ENCODE data around the gene KSR1. TPM values are rescaled to one million over a fixed set of nuclear protein-coding genes. Genes with fewer than 3 reads are reported as not detected.

KSR1 gene
- total RNA-seq, 2 experiments from 2014 or later, result 57.0 to 60.2 TPM

DNA sequence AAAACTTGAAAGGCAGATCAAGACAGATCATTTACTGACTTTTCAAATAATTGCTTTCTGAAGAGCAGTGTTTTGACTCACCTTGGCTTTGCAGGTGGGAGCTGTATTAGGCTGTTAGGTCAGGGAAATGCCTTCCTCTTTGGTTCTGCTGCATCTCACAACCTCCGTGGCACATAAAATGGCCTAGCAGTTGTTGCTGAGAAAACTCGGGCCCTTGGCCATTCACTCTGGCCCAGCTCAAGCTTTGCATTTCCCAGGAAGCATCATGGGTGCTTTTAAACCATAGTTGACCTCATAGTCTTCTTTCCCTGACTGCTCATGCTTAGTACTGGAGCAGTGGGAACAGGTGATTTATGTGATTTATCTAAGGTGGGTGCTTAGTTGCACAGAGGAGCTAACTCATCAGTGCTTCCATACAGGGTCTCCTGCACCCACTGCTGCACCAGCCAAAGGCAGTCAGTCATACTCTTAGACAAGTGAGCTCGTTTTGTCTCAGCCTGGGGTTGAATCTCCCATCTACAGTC, 83.6 kb downstream of the KSR1 start:
- peaks cover 2% of the 10 kb centered on the region for H3K36me3 Mint-ChIP-seq
- no peak overlapping the region for H3K4me3 Mint-ChIP-seq
- H3K27me3 Mint-ChIP-seq, result no peaks in the 10 kb centered on the region
- no peak overlapping the region for H3K27ac Mint-ChIP-seq
- no peak for DNase-seq
- POLR2A ChIA-PET, result no interaction called here
- H3K4me1 Mint-ChIP-seq, result peaks cover 68% of the 10 kb centered on the region
- ATAC-seq (ENCODE audit: low read depth), result no peak
- H3K9me3 Mint-ChIP-seq, result no peaks in the 10 kb centered on the region

DNA sequence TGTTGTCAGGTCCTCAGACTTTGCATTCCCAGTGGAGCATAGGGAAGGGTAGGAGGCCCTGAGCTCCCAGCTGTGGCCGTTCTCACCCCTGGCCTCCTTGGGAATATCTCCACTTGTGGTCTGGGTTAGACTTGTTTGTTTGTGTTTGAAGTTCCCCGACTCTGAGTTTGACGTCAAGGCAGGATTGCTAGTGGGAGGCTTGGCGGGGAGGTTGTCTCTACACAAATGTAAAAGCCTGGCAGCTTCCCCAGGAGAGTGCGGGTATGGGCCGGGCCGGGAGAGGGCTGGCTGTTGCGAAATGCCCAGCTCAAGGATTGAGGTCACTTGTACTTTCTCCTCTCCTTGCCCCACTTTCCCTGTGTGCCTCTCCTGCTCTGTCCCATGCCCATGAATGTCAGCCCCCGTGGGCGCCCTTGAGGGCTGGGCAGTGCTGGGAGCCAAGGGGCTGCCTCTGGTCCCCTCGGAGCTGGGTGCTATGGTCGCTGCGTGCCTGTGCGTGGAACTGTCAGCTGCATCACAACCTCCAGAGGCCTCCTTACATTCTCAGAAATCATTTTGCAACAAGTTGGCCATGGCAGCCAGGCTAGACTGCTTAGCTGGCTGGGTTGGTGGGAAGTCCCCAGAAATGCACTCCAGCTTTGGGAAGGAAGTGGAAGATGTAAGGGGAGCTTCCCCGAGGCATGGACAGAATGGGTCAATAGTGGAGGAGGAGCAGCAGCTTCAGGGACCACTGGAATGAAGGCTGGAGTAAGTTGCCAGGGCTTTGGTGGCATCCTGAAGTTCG, 84.3 kb downstream of the KSR1 start:
- Mint-ChIP-seq H3K4me1 (peaks cover 73% of the 10 kb centered on the region), H3K9me3 (no peaks in the 10 kb centered on the region), H3K36me3 (peaks cover 2% of the 10 kb centered on the region), H3K27ac (no peak overlapping the region), H3K27me3 (no peaks in the 10 kb centered on the region), H3K4me3 (no peak overlapping the region)
- DNase-seq, result peak; percentile 12
- no peak for ATAC-seq (ENCODE audit: low read depth)
- POLR2A ChIA-PET, result no interaction called here

DNA sequence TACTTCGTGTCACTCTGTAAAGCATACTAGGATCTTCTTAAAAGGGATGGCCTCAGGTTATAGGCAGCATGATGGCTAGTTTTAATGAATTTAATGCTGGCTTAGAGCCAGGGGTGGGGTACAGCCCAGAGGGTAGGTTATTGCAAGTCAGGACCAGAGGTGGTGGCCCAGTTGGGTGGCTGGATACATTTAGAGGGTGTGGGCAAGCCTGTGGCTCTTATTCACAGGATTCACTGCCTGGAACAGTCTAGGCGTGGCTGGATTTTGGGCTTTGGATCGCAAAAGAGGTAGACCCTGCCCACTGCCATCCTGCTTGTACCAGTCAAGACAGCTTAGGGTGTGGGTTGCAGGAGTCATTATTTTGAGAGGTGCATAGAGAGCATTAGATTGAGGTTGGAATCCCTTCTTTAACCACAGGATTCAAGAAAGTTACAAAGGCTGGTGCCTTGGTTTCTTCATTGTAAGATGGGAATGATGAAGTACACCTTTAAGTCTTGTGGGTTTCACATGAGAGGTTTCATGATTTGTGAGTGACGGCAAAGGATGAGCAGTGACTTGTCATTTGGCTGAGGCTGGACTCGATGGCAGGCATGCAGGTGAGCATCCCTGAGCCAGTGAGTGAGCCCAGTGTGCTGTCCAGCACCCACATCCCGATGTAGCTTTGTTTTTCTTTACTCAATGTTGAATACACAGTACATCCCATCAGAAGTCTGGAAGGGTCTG, 85.2 kb downstream of the KSR1 start:
- H3K9me3 Mint-ChIP-seq, result no peaks in the 10 kb centered on the region
- DNase-seq (no peak), ATAC-seq (ENCODE audit: low read depth) (no peak)
- H3K27ac Mint-ChIP-seq, result peak overlapping the region; percentile 18
- POLR2A ChIA-PET, result interaction anchor here (1.5 kb wide), 1 partner anchor 86 kb away, joined by 3 read pairs; the partner anchor contains the start of gene KSR1
- H3K36me3 Mint-ChIP-seq, result peaks cover 2% of the 10 kb centered on the region
- peaks cover 75% of the 10 kb centered on the region for H3K4me1 Mint-ChIP-seq
- no peaks in the 10 kb centered on the region for H3K27me3 Mint-ChIP-seq
- H3K4me3 Mint-ChIP-seq, result no peak overlapping the region

GRCh38 chr17:27542841-27543463, 86.7 kb downstream of the KSR1 start:
- no peaks in the 10 kb centered on the region for H3K27me3 Mint-ChIP-seq
- DNase-seq (no peak), ATAC-seq (ENCODE audit: low read depth) (no peak)
- H3K9me3 Mint-ChIP-seq, result no peaks in the 10 kb centered on the region
- H3K4me1 Mint-ChIP-seq, result peaks cover 75% of the 10 kb centered on the region
- H3K27ac Mint-ChIP-seq, result peak overlapping the region; percentile 21
- H3K36me3 Mint-ChIP-seq, result peaks cover 2% of the 10 kb centered on the region
- POLR2A ChIA-PET, result interaction anchor here (1.2 to 1.3 kb wide), 3 partner anchors 9 to 21 kb away, joined by 3 to 5 read pairs (median 4); no protein-coding TSS in a partner anchor
- no peak overlapping the region for H3K4me3 Mint-ChIP-seq

DNA sequence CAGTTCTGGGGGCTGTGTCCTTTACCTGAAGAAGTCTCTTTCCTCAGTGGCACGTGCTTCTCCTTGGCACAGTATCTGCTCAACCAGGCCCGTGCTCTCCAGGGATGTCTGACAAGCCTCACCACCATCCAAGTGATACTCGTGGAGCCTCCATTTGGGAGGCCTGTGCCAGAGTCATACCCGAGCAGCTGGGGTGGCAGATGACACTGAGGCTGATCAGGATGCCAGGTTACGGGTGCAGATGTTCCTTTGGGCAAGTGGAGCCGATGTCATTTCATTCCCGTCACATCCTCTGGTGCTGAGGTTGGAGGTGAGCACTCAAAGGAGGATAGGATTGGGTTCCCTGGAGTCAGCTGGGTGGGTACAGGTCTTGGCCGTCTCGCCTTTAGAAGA, 87.2 kb downstream of the KSR1 start:
- H3K4me3 Mint-ChIP-seq, result no peak overlapping the region
- H3K4me1 Mint-ChIP-seq, result peaks cover 73% of the 10 kb centered on the region
- peak overlapping the region; percentile 21 for H3K27ac Mint-ChIP-seq
- POLR2A ChIA-PET, result interaction anchor here (1.2 to 1.3 kb wide), 2 partner anchors 17 to 20 kb away, joined by 4 to 5 read pairs; no protein-coding TSS in a partner anchor
- no peaks in the 10 kb centered on the region for H3K9me3 Mint-ChIP-seq
- H3K36me3 Mint-ChIP-seq, result peaks cover 2% of the 10 kb centered on the region
- ATAC-seq (ENCODE audit: low read depth) (no peak), DNase-seq (no peak)
- H3K27me3 Mint-ChIP-seq, result no peaks in the 10 kb centered on the region

DNA sequence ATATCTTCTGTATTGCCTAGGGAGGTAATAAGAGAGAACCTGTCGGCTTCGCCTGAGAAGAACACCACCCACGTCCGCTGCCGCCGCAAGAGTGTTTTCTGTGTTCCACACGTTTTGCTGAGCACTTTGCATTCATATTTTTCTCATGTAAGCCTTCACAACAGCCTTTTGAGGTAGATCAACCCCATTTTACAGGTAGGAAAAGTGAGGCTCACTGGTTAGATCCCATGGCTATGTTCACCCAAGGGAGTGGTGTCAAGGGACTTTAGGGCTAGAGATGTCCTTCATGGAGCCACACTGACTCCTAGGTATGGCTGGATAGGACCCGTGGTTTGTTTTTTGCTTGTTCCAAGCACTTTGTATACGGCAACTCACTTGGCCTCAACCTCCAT, 87.7 kb downstream of the KSR1 start:
- Mint-ChIP-seq H3K36me3 (peaks cover 2% of the 10 kb centered on the region), H3K4me1 (peaks cover 71% of the 10 kb centered on the region), H3K9me3 (no peaks in the 10 kb centered on the region), H3K27ac (peak overlapping the region; percentile 91), H3K27me3 (no peaks in the 10 kb centered on the region), H3K4me3 (peak overlapping the region; percentile 77)
- ATAC-seq (ENCODE audit: low read depth), result no peak
- no peak for DNase-seq
- POLR2A ChIA-PET, result interaction anchor here (0.9 to 3.6 kb wide), 12 partner anchors 9 to 249 kb away, joined by 3 to 23 read pairs (median 4); no protein-coding TSS in a partner anchor

- POLR2A ChIA-PET, result interaction anchor here (0.9 to 3.6 kb wide), 14 partner anchors 9 to 249 kb away, joined by 3 to 23 read pairs (median 4); no protein-coding TSS in a partner anchor
- H3K9me3 Mint-ChIP-seq, result no peaks in the 10 kb centered on the region
- H3K4me3 Mint-ChIP-seq, result peak overlapping the region; percentile 77
- no peaks in the 10 kb centered on the region for H3K27me3 Mint-ChIP-seq
- DNase-seq (peak; percentile 71), ATAC-seq (ENCODE audit: low read depth) (peak; percentile 84)
- peaks cover 68% of the 10 kb centered on the region for H3K4me1 Mint-ChIP-seq
- peak overlapping the region; percentile 91 for H3K27ac Mint-ChIP-seq
- H3K36me3 Mint-ChIP-seq, result peaks cover 2% of the 10 kb centered on the region
Observed at GRCh38 chr17:27544350-27545131, 88.3 kb downstream of the KSR1 start.

GRCh38 chr17:27545562-27546229, 89.4 kb downstream of the KSR1 start:
- peaks cover 2% of the 10 kb centered on the region for H3K36me3 Mint-ChIP-seq
- POLR2A ChIA-PET, result interaction anchor here (0.7 to 3.6 kb wide), 8 partner anchors 9 to 89 kb away, joined by 3 to 23 read pairs (median 6); partner anchors contain the start of gene KSR1
- ATAC-seq (ENCODE audit: low read depth), result no peak
- peak overlapping the region; percentile 77 for H3K4me3 Mint-ChIP-seq
- H3K4me1 Mint-ChIP-seq, result peaks cover 63% of the 10 kb centered on the region
- DNase-seq, result no peak
- H3K27me3 Mint-ChIP-seq, result no peaks in the 10 kb centered on the region
- H3K9me3 Mint-ChIP-seq, result no peaks in the 10 kb centered on the region
- H3K27ac Mint-ChIP-seq, result peak overlapping the region; percentile 91

GRCh38 chr17:27546624-27547300, 90.5 kb downstream of the KSR1 start:
- no peaks in the 10 kb centered on the region for H3K9me3 Mint-ChIP-seq
- POLR2A ChIA-PET, result interaction anchor here (0.5 to 3.6 kb wide), 4 partner anchors 12 to 90 kb away, joined by 3 to 23 read pairs (median 8); partner anchors contain the start of gene KSR1
- peak overlapping the region; percentile 91 for H3K27ac Mint-ChIP-seq
- H3K36me3 Mint-ChIP-seq, result peaks cover 5% of the 10 kb centered on the region
- no peaks in the 10 kb centered on the region for H3K27me3 Mint-ChIP-seq
- H3K4me3 Mint-ChIP-seq, result peak overlapping the region; percentile 77
- ATAC-seq (ENCODE audit: low read depth) (no peak), DNase-seq (no peak)
- peaks cover 57% of the 10 kb centered on the region for H3K4me1 Mint-ChIP-seq

- ATAC-seq (ENCODE audit: low read depth), result no peak
- H3K4me3 Mint-ChIP-seq, result peak overlapping the region; percentile 77
- no peaks in the 10 kb centered on the region for H3K27me3 Mint-ChIP-seq
- no peak for DNase-seq
- peak overlapping the region; percentile 91 for H3K27ac Mint-ChIP-seq
- POLR2A ChIA-PET, result interaction anchor here (0.5 to 3.6 kb wide), 3 partner anchors 13 to 91 kb away, joined by 3 to 23 read pairs (median 7); partner anchors contain the start of gene KSR1
- H3K36me3 Mint-ChIP-seq, result peaks cover 6% of the 10 kb centered on the region
- H3K9me3 Mint-ChIP-seq, result no peaks in the 10 kb centered on the region
- H3K4me1 Mint-ChIP-seq, result peaks cover 55% of the 10 kb centered on the region
Observed at GRCh38 chr17:27547301-27547683, 91.0 kb downstream of the KSR1 start.

GRCh38 chr17:27548369-27548768, 92.1 kb downstream of the KSR1 start:
- Mint-ChIP-seq H3K4me3 (no peak overlapping the region), H3K36me3 (peaks cover 11% of the 10 kb centered on the region), H3K9me3 (no peaks in the 10 kb centered on the region), H3K4me1 (peaks cover 47% of the 10 kb centered on the region), H3K27ac (no peak overlapping the region), H3K27me3 (no peaks in the 10 kb centered on the region)
- ATAC-seq (ENCODE audit: low read depth) (no peak), DNase-seq (no peak)
- POLR2A ChIA-PET, result interaction anchor here (0.7 kb wide), 2 partner anchors 28 to 30 kb away, joined by 3 to 4 read pairs; no protein-coding TSS in a partner anchor

Data from activated naive CD8-positive, alpha-beta T cell treated with anti-CD3 and anti-CD28 coated beads, Interleukin-2, amount 10 ng/mL, durations not matched to agents 7 days and 5 days (primary cell).